ENCODE data around the gene UTS2.
A peak's percentile ranks its signal among the peaks of the same experiment; 100 is the strongest.

Gene UTS2

GRCh38 chr1:7809742-7810141, 43.1 kb downstream of the UTS2 start:
- Histone ChIP-seq H3K4me3 (ENCODE audit: low read length) (no peak overlapping the region), H3K27me3 (replicated peaks; ENCODE audit: control insufficient read depth, insufficient read depth, low read length) (no peaks in the 10 kb centered on the region), H3K4me1 (ENCODE audit: control insufficient read depth, insufficient read depth, low read length) (no peaks in the 10 kb centered on the region), H3K36me3 (ENCODE audit: control insufficient read depth, insufficient read depth, low read length, severe bottlenecking) (peaks cover 73% of the 10 kb centered on the region), H3K9ac (ENCODE audit: low read length) (no peak overlapping the region), H3K9me3 (ENCODE audit: control insufficient read depth, low read length) (peaks cover 14% of the 10 kb centered on the region)
- no peak for DNase-seq (ENCODE audit: low read depth)

DNA sequence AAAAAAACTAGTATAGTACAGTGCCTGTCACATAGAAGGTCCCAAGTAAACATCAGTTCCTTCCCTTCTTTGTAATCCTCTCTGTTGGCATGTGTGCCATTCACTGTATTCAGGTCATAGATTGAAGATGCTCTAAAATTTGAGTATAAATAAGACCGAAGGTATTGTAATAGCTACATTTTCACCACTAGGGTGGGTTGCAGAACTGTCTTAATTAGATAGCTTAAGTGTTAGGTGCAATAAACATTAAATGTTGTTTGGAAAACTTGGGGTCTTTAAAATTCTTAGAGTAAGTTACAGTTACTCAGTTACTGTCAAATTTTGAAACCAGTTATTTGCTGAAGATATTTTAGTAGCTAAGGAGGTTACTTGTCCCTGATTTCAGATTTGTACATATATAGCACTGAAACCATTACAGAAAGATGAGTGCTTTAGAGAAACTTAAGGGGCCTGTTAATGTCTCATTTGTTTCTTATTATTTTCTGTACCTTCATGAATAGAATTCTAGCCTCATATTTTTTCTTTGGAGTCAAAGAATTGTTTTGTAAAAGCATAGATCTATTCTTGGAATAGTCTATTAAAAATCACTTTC, 44.5 kb downstream of the UTS2 start:
- Histone ChIP-seq H3K9ac (ENCODE audit: low read length) (no peak overlapping the region), H3K36me3 (ENCODE audit: control insufficient read depth, insufficient read depth, low read length, severe bottlenecking) (peaks cover 75% of the 10 kb centered on the region), H3K4me1 (ENCODE audit: control insufficient read depth, insufficient read depth, low read length) (no peaks in the 10 kb centered on the region), H3K4me3 (ENCODE audit: low read length) (no peak overlapping the region), H3K9me3 (ENCODE audit: control insufficient read depth, low read length) (peaks cover 4% of the 10 kb centered on the region), H3K27me3 (replicated peaks; ENCODE audit: control insufficient read depth, insufficient read depth, low read length) (no peaks in the 10 kb centered on the region)
- peak; percentile 58 for DNase-seq (ENCODE audit: low read depth)

- Histone ChIP-seq H3K9ac (ENCODE audit: low read length) (no peak overlapping the region), H3K4me3 (ENCODE audit: low read length) (no peak overlapping the region), H3K4me1 (ENCODE audit: control insufficient read depth, insufficient read depth, low read length) (no peaks in the 10 kb centered on the region), H3K27me3 (replicated peaks; ENCODE audit: control insufficient read depth, insufficient read depth, low read length) (no peaks in the 10 kb centered on the region), H3K9me3 (ENCODE audit: control insufficient read depth, low read length) (no peaks in the 10 kb centered on the region), H3K36me3 (ENCODE audit: control insufficient read depth, insufficient read depth, low read length, severe bottlenecking) (peaks cover 76% of the 10 kb centered on the region)
- no peak for DNase-seq (ENCODE audit: low read depth)
Measured at GRCh38 chr1:7805460-7805859, 47.4 kb downstream of the UTS2 start.
